Neural cell (in vitro differentiated cells): Measurements from ENCODE around the gene SUCLG2.

ENCODE experiments used
- CTCF ChIP-seq: fragments of 450-650 bp; IDR thresholded peaks from 2 replicates; pipeline ENCODE4 v1.5.1; 2014; ENCODE audit warnings: antibody characterized with exemption, mild to moderate bottlenecking, moderate library complexity; ENCODE audit not compliant: poor library complexity, severe bottlenecking
- EP300 ChIP-seq: fragments of 450-650 bp; conservative IDR thresholded peaks from 2 replicates; pipeline ENCODE4 v1.6.1; 2014; ENCODE audit warnings: antibody characterized with exemption, mild to moderate bottlenecking, moderate library complexity; ENCODE audit not compliant: poor library complexity, severe bottlenecking
- EZH2 ChIP-seq: fragments of 200-600, 300-800 bp; shearing (Covaris generic), sonication (generic); IDR thresholded peaks from 2 replicates; pipeline ENCODE4 v1.6.1; 2014; ENCODE audit warnings: antibody characterized with exemption, low read length, borderline replicate concordance, mild to moderate bottlenecking; ENCODE audit not compliant: insufficient read depth, poor library complexity, severe bottlenecking
- POLR2AphosphoS5 ChIP-seq: IDR thresholded peaks from 2 replicates; pipeline ENCODE4 v1.6.1; 2012
- RAD21 ChIP-seq: fragments of 450-650 bp; conservative IDR thresholded peaks from 2 replicates; pipeline ENCODE4 v1.6.1; 2014; ENCODE audit warnings: antibody characterized with exemption, mild to moderate bottlenecking, moderate library complexity
- SMC3 ChIP-seq: fragments of 450-650 bp; conservative IDR thresholded peaks from 2 replicates; pipeline ENCODE4 v1.6.1; 2014; ENCODE audit warnings: antibody characterized with exemption, mild to moderate bottlenecking, moderate library complexity; ENCODE audit not compliant: poor library complexity

- TF ChIP-seq CTCF (no peak), POLR2AphosphoS5 (no peak), RAD21 (no peak), EZH2 (no peak), SMC3 (no peak), EP300 (no peak)
Observed at GRCh38 chr3:67418426-67419217, 235.8 kb downstream of the SUCLG2 start.
